GM23338 (cell line): ENCODE results near the gene RAP1GAP2. TPM values are rescaled to one million over a fixed set of nuclear protein-coding genes. Genes with fewer than 3 reads are reported as not detected.
"Not testable (repeated sequence)": the region's sequence is repeated elsewhere in the genome, so short reads cannot be mapped to it uniquely, and the experiment has no call there.

Experiments
- ATAC-seq: fragments of 200-7000 bp; cut with Tn5 transposase; 3 replicates; pipeline ENCODE4 v1.9.1; 2020
- DNase-seq: peaks from one replicate; pipeline ENCODE4 v3.0.0-alpha.2; 2015; ENCODE audit warnings: low spot score
- H2AFZ ChIP-seq: fragments of 200-600 bp; sonication (generic); 2 replicates; pipeline ENCODE4 v1.8.0; 2016; ENCODE audit warnings: antibody characterized with exemption, mild to moderate bottlenecking, moderate library complexity
- H3F3A ChIP-seq: fragments of 200-600 bp; sonication (generic); replicated peaks from 2 replicates; pipeline ENCODE4 v1.8.0; 2017; ENCODE audit warnings: antibody characterized with exemption, mixed run types, low read depth
- H3K27ac ChIP-seq: fragments of 200-600 bp; sonication (generic); 2 replicates; pipeline ENCODE4 v1.6.1; 2016; ENCODE audit warnings: low read depth
- H3K27me3 ChIP-seq: fragments of 200-600 bp; sonication (generic); 2 replicates; pipeline ENCODE4 v1.8.0; 2016; ENCODE audit warnings: mild to moderate bottlenecking, mixed run types, moderate library complexity; ENCODE audit not compliant: insufficient read depth
- H3K36me3 ChIP-seq: fragments of 200-600 bp; sonication (generic); 2 replicates; pipeline ENCODE4 v1.8.0; 2016; ENCODE audit warnings: mild to moderate bottlenecking; ENCODE audit not compliant: insufficient read depth
- H3K4me1 ChIP-seq: fragments of 200-600 bp; sonication (generic); 2 replicates; pipeline ENCODE4 v1.8.0; 2016; ENCODE audit warnings: mild to moderate bottlenecking, moderate library complexity; ENCODE audit not compliant: insufficient read depth
- H3K4me2 ChIP-seq: fragments of 200-600 bp; sonication (generic); 2 replicates; pipeline ENCODE4 v1.7.1; 2017; ENCODE audit warnings: mixed run types
- H3K4me3 ChIP-seq: fragments of 200-600 bp; sonication (generic); 2 replicates; pipeline ENCODE4 v1.6.1; 2016; ENCODE audit warnings: mixed run types
- H3K79me2 ChIP-seq: fragments of 200-600 bp; sonication (generic); replicated peaks from 2 replicates; pipeline ENCODE4 v1.8.0; 2017; ENCODE audit warnings: mild to moderate bottlenecking; ENCODE audit not compliant: insufficient read depth
- H3K9me2 ChIP-seq: fragments of 200-600 bp; sonication (generic); 2 replicates; pipeline ENCODE4 v1.8.0; 2017; ENCODE audit not compliant: insufficient read depth
- H4K20me1 ChIP-seq: fragments of 200-600 bp; sonication (generic); replicated peaks from 2 replicates; pipeline ENCODE4 v1.8.0; 2017; ENCODE audit warnings: mild to moderate bottlenecking; ENCODE audit not compliant: insufficient read depth
- H3K27ac Mint-ChIP-seq: 2 replicates; pipeline ENCODE4 v1.8.0; 2020; ENCODE audit warnings: inconsistent platforms, mild to moderate bottlenecking, moderate library complexity, mixed read lengths
- H3K27me3 Mint-ChIP-seq: 3 replicates; pipeline ENCODE4 v1.8.0; 2022; ENCODE audit warnings: low read depth, mild to moderate bottlenecking, moderate library complexity, mixed read lengths, inconsistent platforms; ENCODE audit not compliant: insufficient read depth, poor library complexity
- H3K36me3 Mint-ChIP-seq: 3 replicates; pipeline ENCODE4 v1.8.0; 2021; ENCODE audit warnings: low read depth, mild to moderate bottlenecking, inconsistent platforms, moderate library complexity, mixed read lengths
- H3K4me1 Mint-ChIP-seq: 3 replicates; pipeline ENCODE4 v1.8.0; 2020; ENCODE audit warnings: mild to moderate bottlenecking, inconsistent platforms, mixed read lengths
- H3K4me3 Mint-ChIP-seq: 3 replicates; pipeline ENCODE4 v1.8.0; 2021; ENCODE audit warnings: moderate library complexity, mild to moderate bottlenecking, inconsistent platforms, mixed read lengths
- H3K9me3 Mint-ChIP-seq: 3 replicates; pipeline ENCODE4 v1.8.0; 2020; ENCODE audit warnings: moderate library complexity, mild to moderate bottlenecking, inconsistent platforms, mixed read lengths
- POLR2AphosphoS5 ChIP-seq: IDR thresholded peaks from 2 replicates; pipeline ENCODE4 v1.6.1; 2016; ENCODE audit warnings: antibody characterized with exemption, low read depth
- ZNF331 ChIP-seq: fragments of 250-450 bp; sonication (Bioruptor Pico); IDR thresholded peaks from 2 replicates; pipeline ENCODE4 v1.5.0; 2020; ENCODE audit warnings: low read depth, mild to moderate bottlenecking, moderate library complexity
- ZNF462 ChIP-seq: fragments of 250-450 bp; sonication (Bioruptor Pico); IDR thresholded peaks from 2 replicates; pipeline ENCODE4 v1.5.0; 2020; ENCODE audit warnings: mild to moderate bottlenecking, moderate library complexity
- polyA plus RNA-seq: library from polyadenylated mRNA; unstranded; fragments of >200 nt; fragmentation: Nextera tagmentation; extraction: Ambion mirVana; gene quantifications from 2 replicates; pipeline ENCODE4 v1.2.1, GENCODE V29; 2016
- total RNA-seq: library from RNA; depleted of rRNA; stranded (reverse); fragments of >200 nt; shearing (Covaris generic); gene quantifications from 2 replicates; pipeline ENCODE4 v1.2.3, GENCODE V29; 2014

RAP1GAP2 gene
- total and polyA plus RNA-seq, 2 experiments from 2014 or later, result 17.8 to 46.1 TPM

- no peaks in the 10 kb centered on the region; the same call in 1 of the 2 replicates for H4K20me1 ChIP-seq
- H3K36me3 ChIP-seq, result no peaks in the 10 kb centered on the region
- DNase-seq (no peak), ATAC-seq (no peak)
- no peak overlapping the region for H3K4me3 ChIP-seq
- Mint-ChIP-seq H3K9me3 (no peaks in the 10 kb centered on the region), H3K27me3 (peaks cover 2% of the 10 kb centered on the region), H3K4me3 (no peak overlapping the region), H3K4me1 (peaks cover 5% of the 10 kb centered on the region), H3K36me3 (no peaks in the 10 kb centered on the region; the same call in 2 of the 3 replicates), H3K27ac (no peak overlapping the region)
- H3F3A ChIP-seq, result no peaks in the 10 kb centered on the region
- no peaks in the 10 kb centered on the region for H3K9me2 ChIP-seq
- no peaks in the 10 kb centered on the region for H3K79me2 ChIP-seq
- no peaks in the 10 kb centered on the region for H3K27me3 ChIP-seq
- H3K27ac ChIP-seq, result no peak overlapping the region
- no peak for TF ChIP-seq POLR2AphosphoS5
- TF ChIP-seq ZNF331 (CRISPR knock-in tag), result no peak
- no peak for TF ChIP-seq ZNF462 (CRISPR knock-in tag)
- no peaks in the 10 kb centered on the region for H3K4me1 ChIP-seq
- H2AFZ ChIP-seq, result no peak overlapping the region
- H3K4me2 ChIP-seq, result no peak overlapping the region
Observed at GRCh38 chr17:2784864-2785263, 11.4 kb upstream of the RAP1GAP2 start.

DNA sequence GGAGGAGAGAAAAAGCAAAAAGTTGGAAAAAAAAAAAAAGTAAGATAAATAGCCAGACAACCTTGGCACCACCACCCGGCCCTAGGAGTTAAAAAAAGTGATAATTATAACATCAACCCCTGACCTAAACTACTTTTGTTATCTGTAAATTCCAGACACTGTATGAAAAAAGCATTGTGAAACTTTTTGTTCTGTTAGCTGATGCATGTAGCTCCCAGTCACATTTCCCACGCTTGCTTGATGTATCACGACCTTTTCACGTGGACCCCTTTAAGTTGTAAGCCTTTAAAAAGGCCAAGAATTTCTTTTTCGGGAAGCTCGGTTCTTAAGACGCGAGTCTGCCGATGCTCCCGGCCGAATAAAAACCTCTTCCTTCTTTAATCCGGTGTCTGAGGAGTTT is 10.9 kb upstream of the RAP1GAP2 start:
- H3K9me2 ChIP-seq, H3K4me2 ChIP-seq, H2AFZ ChIP-seq, H3K27me3 Mint-ChIP-seq, H3K27ac Mint-ChIP-seq, H3F3A ChIP-seq, H3K4me1 Mint-ChIP-seq, H3K4me3 ChIP-seq, H3K4me3 Mint-ChIP-seq, ATAC-seq, H3K36me3 ChIP-seq, DNase-seq, H3K36me3 Mint-ChIP-seq, H3K27me3 ChIP-seq, H3K79me2 ChIP-seq, H4K20me1 ChIP-seq, H3K9me3 Mint-ChIP-seq, H3K4me1 ChIP-seq: not testable (repeated sequence)
- peak overlapping the region; percentile 16; the same call in 1 of the 2 replicates for H3K27ac ChIP-seq
